ENCODE results near the gene PGM5.
"Not testable (repeated sequence)": the region's sequence is repeated elsewhere in the genome, so short reads cannot be mapped to it uniquely, and the experiment has no call there.

Gene PGM5

DNA sequence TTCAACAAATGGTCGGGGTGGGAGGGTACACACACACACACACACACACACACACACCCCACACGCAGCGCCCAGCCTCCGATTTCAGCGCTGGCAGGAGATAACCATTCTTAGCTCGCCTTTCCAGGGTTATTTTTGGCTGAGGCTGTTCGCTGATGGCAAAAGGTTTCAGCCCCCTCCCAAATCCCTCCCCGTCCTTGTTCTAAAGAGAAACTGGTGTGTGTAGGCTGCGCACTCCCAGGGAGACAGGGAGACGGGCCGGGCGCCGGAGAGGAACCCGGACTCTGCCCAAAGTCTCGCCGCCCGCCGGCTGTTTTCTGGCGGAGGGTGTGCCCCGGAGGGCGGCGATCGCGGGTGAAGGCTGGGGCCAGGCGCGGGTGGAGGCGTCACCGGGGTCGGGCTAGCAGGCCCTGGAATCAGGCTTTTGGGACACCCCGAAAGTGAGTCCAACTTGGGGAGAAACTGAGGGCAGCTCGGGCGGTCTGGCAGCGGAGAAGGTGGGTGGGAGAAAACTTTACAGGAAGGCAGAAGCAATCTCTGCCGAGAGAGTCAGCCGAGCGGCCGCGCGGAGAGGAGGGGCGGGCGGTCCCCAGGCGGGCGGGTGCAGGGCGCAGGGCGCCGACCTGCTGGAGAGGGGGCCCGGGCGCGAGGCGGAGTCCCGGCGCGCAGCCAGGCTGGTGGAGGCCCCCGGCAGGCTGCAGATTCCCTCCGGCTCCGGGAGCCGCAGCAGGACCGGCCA is at the start of gene PGM5:
TSS of gene PGM5 (plus strand) at position 232 of the 739 bp plus-strand sequence. CDS start 517 bp downstream, outside the sequence.
- not testable (repeated sequence) for DNase-seq (ENCODE audit: low read depth)

DNA sequence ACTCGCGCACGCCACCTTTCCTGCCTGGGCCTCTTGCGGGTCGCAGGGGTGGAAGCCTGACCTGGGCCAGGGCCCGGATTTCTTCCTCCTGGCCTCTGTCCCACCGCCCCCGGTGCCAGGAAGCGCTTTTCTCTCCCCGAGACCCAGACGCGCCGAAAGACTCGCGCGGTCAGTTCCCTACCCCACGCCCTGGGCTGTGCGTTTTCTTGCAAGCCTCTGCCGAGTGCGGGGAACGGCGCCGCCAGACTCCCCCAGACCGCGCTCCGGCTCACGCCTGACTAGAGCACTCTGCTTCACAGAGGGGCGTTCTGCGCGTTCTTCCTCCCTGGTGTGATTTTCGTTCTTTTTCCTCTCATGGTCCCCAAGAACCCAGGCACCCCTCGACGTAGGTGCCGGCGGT is 49.3 kb upstream of the PGM5 start:
- DNase-seq (ENCODE audit: low read depth): not testable (repeated sequence)

DNA sequence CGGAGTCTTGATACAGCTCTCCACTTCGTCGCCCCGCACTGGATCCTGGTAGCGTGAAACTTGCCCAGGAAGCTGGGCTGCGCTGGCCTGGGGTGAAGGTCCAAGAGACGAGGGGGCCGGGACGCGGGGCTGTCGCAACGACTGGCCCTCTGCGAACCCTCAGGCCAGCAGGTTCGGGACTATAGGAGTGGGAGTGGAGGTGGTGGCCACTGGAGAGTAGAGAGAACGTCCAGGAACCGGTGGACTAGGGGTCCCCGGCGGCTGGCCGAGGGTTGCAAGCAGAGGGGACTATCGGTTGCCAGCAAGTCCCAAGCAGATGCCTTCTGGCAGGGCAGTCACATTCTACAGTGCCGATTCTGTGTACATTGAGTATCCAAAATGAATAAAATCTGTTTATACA is 48.8 kb upstream of the PGM5 start:
- not testable (repeated sequence) for DNase-seq (ENCODE audit: low read depth)

DNA sequence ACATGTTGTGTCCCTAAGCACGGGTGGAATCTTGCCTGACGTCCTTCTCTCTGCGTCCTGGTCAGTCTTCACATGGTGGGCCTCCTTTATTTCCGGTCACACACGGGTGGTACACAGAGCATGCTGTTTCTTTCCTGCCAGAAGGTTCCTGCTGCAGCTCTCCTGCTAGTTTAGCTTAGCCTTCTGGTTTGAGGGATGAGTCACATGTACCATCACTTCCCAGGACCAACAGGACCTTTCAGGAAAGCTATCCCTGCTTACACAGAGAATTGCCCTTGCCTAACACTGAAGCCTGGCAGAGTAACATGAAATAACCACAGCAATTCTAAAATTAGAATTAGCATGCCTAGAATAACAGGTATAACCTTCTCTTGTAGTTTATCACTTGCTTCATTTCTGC is 45.2 kb upstream of the PGM5 start:
- DNase-seq (ENCODE audit: low read depth): not testable (repeated sequence)

DNA sequence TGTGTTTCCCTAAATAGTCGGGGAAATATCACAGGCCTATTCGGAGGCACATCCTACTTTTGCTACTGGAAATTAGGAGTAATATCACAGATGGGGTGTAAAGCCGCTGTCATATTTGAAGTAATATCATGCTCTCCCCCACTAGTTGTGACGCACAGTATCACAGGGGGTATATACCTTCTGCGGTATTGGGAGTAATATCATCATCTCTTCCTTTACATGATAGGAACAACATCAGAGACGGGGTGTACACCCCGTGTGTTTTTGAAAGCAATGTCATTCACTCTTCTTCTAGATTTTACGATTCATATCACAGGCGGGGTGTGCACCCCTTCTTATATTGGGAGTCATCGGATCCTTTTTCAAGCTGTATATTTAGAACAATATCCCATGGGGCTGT is 38.2 kb upstream of the PGM5 start:
- not testable (repeated sequence) for DNase-seq (ENCODE audit: low read depth)

DNA sequence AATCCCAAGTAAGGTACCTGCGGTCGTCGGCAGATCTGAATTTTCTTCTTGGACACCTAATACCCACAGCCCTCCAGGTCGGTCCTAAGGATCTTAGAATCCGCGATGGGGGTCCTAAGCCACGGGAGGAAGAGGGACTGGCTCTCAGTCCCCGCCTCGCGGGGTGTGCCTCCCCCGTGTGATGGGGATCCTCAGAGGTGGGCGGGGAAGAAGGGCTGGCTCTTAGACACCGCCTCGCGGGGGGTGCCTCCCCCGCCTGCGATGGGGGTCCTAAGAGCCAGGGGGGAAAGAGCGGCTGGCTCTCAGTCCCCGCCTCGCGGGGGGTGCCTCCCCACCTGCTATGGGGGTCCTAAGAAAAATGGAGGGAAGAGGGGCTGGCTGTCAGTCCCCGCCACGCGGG is 32.7 kb upstream of the PGM5 start:
- DNase-seq (ENCODE audit: low read depth): not testable (repeated sequence)

DNA sequence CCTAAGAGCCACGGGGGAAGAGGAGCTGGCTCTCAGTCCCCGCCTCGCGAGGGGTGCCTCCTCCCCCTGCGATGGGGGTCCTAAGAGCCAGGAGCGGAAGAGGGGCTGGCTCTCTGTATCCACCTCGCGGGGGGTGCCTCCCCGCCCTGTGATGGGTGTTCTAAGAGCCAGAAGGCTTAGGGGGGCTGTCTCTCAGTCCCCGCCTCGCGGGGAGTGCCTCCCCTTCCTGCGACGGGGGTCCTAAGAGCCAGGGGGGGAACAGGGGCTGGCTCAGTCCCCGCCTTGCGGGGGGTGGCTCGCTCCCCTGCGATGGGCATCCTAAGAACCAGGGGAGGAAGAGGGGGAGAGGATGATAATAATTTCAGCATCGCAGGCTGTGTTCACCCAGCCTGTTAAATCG is 31.9 kb upstream of the PGM5 start:
- DNase-seq (ENCODE audit: low read depth): not testable (repeated sequence)

DNA sequence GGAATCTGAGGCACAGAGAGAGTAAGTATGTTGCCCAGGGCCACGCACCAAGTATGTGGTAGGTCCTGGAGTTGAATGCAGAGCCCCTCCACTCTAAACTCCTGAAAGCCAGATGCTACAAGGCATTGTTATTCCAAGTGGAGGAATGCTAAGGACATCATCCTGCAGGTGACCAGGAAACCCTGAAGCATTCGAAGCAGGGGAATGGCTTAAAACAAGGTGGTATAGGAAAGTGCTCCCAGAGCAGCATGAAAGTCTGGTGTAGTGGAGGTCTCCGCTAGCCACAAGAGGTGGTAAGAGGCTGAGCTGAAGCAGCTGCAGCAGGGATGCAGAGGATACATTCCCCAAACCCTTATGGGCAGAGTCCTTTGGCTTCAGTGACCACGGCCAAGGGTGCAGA is 27.3 kb upstream of the PGM5 start:
- not testable (repeated sequence) for DNase-seq (ENCODE audit: low read depth)

DNA sequence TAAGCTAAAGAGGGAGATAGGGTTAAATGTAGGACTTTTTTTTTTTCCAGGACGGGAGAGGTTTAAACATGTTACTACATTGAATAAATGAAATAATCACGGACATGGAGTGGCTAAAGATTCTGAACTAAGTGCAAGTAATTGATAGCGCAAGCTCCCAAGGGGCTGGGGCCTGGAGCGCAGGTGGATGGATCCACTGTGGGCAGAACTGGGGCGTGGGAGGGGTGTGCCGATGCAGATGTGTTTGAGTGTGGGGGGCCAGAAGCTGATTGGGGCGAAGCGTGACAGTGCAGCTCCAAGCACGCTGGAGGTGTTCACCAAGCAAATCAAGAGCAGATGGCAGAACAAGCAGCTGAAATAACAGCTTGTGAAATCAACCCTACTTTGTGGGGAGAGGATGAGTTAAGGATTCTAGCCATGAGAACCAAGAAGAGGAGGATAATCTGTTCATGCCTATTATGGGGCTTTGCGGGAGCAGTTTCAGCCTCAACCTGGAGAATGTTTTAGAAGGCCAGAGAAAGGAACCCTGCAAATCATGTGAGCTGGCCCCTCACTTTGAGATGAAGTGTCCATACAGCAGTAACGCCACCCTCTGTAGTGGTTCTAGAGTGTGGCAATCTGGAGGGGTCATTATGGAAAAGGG is 25.8 kb upstream of the PGM5 start:
- not testable (repeated sequence) for DNase-seq (ENCODE audit: low read depth)

DNA sequence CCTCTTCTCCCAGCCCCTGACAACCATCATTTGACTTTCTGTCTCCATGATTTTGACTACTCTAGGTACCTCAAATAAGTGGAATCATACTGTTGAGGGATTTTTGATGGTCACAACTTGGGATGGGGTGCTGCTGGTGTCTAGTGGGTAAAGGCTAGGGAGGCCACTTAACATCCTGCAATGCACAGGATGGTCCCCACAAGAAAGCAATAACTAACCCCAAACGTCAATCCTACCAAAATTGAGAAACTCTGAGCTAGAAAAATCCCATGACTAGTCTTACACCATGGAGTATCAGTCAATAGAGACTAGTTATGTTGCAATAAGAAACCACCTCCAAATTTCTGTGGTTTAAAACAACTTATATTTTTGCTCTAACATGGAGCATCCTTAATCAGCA is 24.3 kb upstream of the PGM5 start:
- DNase-seq (ENCODE audit: low read depth): not testable (repeated sequence)

DNA sequence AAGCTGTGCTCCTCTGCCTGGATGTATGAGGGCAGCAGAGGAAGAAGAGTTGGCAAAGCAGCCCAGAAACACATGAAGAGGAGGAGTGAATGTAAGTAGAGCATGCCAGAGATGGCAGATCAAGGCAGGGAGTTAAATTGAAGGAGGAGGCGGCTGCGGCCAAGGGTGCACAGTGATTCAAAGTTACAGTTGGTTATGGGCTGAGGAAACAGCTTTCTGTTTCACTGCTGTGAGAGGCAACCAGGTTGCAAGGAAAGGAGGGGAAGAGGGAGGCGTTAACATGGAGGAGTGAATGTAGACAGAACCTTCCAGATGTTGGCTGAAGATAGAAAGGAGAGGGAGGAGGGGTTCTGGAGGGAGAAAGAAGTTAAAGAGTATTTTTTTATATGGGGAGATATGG is 20.5 kb upstream of the PGM5 start:
- DNase-seq (ENCODE audit: low read depth): not testable (repeated sequence)

DNA sequence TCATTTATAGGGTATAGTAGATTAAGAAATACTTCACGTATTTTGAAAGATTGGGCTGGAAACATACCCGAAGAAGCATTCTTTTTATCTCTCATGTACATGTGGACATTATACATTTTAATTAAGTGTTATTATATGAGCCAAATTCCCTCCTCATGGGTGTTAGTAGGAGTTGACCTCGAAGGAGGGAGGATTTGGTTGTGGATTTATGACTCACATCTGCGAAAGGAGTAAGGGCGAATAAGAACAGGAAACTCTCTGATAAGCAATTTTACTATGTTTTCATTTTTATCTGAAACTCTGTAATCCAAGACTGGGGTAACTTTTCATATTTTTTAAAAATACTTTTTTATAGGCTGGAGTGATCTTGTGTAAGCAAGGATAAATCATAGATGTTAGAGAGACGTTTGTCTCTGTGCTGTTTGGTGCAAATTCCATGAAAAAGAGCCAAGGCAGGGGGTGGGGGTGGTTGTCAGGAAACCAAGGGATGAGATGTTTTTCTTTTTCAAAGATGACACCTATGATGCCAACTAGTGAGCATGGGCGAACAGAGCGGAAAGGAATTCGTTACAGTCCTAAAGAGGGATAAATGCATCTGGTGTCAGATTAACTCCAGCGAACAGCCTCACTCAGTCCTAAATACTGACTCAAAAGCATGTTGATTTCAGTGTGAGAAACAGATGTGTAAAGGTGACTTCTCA is 19.6 kb upstream of the PGM5 start:
- not testable (repeated sequence) for DNase-seq (ENCODE audit: low read depth)

DNA sequence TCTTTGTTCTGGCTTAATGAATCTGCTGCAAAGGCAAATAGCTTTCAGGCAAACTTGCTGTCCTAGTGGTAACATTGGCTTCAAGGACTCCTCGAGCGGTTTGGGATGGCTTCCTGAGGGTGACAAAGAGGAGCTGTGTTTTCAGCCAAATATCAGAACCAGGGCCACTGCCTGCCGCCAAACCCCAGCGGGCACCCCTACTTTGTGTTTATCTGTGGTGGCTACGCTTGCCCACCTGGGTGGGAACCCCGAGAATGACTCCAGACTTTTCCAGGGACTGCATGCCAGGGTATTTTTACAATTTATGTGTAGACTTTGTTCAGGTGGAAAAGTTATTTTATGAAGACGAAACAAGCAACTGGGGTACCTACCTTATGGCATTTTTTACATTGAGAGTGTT is 18.4 kb upstream of the PGM5 start:
- not testable (repeated sequence) for DNase-seq (ENCODE audit: low read depth)

DNA sequence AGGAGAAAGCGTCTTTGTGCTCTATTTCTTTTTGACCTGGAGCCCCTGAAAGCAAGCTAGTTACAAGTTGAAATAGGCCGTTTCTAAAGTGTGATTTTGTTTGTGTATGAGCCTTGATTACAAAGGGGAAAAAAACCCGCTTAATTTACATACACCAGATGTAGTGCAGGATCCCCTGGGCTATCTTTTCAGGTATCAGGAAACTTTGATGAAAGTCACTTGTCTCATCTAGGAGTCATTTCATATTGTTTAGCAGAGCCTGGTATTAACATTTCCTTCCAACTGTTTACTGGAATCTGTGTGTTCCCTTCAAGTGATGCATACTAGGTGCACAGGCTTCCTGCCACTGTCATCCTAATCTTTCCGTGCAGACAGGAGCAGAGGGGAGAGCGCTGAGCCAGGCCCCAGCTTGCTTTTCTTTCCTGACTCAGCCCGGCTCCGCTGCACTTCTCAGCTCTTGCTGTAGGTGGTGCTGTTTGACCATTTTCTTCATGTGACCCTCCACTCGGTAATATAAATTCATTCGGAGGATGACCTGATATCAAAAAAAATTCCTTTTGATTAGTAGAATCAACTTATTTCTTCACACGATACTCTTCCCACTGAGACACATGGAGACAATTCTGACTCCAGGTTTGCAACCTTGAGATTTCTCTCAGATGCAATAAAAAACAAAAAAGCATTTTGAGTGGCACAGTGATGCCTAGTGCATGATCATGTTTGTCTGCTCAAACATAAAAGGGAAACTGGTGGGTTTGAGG is 14.0 kb upstream of the PGM5 start:
- DNase-seq (ENCODE audit: low read depth): not testable (repeated sequence)

DNA sequence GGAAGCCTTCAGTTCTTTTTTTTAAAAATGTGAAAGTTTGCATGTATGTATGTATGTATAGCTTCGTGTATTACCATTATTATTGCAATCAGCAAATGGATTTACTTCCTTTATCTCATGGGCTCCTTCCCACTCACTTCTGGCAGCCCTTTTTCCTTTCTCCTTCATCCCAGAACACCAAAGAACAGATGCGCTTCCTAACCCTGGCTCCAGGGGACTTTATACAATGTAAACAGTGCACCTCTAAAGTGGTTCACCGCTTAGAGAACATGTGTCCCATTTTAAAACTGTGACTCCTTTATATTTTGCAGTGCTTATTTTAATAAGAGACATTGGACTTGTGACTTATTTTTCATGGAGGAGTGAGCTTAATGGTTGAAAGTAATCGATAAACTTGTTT is 13.2 kb upstream of the PGM5 start:
- not testable (repeated sequence) for DNase-seq (ENCODE audit: low read depth)

DNA sequence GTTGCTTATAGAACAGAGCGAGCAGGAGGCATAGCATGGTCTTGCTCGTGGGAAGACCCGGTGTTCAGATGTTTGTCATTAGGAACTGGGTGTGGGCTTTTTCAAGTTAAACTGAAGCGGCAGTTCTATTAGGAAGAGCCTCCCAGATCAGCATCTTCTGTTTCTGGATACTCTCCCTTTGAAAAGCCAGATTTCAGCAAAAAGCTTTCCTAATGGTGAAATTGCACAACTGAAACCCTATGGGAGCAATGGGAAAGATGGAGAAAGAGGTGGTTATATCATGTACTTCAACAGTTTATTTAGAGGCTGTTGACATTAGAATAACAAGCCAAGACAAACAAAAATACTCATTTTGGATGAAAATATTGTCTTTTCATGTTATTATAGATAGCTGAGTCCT is 12.4 kb upstream of the PGM5 start:
- not testable (repeated sequence) for DNase-seq (ENCODE audit: low read depth)

DNA sequence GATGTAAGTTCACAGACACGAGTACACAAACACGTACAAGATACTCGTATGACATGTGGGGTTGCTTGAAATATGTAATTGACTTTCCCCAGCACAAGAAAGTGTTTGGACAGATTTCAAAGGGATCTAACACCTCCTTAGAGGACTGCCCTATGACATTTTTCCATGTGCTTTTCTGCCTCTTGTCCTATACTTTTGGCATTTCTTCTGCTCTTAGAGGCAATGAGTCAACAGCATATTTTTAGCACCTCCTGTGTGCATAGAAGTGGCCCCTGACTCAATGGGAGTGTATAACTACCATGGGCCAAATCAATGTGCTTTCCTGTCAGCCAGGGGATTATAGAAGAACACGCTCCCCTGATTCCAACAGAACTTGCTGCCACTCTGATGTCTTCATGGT is 4.7 kb upstream of the PGM5 start:
- not testable (repeated sequence) for DNase-seq (ENCODE audit: low read depth)

DNA sequence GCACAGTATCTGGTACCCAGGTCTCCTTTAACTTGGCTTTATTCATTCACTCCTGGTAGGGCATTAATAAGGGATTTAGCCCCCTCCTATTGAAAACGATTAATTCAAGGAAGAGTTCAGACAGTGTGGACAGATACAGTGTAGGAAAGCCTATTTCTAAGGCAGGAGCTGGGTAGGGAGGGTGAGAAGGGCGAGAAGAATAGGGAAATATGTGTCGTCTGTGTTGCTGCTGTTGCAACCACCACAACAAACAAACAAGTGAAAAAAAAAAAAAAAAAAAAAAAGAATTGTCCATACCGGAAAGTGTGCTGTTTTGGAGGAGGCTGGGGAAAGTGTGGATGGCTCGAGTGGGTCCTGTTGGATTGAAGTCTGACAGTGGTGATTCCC is 425 bp upstream of the PGM5 start:
- not testable (repeated sequence) for DNase-seq (ENCODE audit: low read depth)

DNA sequence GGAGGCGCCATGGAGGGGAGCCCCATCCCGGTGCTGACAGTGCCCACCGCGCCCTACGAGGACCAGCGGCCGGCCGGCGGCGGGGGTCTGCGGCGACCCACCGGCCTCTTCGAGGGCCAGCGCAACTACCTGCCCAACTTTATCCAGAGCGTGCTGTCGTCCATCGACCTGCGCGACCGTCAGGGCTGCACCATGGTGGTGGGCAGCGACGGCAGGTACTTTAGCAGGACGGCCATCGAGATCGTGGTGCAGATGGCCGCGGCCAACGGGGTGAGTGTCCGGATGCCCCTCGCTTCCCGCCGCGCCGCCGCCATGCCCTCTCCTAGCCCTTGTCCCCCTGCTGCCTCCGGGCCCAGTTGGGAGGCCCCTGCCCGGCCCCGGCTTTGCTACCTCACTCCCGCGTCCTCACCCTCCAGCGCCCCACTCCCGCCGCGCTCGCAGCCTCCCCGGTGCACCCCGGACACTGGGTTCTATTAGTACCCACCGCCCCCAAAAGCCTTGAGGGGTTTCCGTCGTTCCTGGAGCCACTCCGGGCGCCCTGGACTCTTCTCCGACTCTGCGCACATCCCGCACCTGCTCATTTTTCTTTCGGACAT is 806 bp downstream of the PGM5 start:
- DNase-seq (ENCODE audit: low read depth): not testable (repeated sequence)

DNA sequence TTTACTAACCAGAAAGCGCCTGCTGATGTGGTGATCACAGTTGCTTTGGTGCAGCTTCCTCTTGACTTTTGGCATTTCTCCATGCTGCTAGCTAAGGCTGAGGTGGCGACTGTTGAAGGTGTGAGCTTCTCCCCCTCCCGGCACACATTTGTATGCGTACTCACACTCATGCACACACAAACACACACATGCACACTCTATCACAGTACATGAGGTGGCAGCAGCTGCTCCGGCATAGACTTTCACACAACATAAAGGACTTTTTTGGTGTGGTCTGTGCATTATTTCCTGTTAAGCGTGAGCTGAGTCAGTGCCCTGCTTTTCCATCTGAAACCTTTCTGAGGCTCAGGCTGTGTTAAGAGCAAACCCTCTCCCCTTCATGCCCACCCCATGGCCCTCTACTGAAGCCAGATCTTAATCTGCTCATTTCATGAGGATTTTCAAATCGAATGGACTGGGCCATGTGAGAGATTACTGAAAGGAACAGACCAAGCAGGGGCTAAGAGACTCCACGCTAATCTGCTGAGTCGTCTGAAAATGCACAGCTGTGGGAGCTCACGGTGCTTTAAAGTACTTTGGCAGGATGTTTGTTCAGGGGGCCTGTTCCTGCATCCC is 10.6 kb downstream of the PGM5 start:
- DNase-seq (ENCODE audit: low read depth): not testable (repeated sequence)

DNA sequence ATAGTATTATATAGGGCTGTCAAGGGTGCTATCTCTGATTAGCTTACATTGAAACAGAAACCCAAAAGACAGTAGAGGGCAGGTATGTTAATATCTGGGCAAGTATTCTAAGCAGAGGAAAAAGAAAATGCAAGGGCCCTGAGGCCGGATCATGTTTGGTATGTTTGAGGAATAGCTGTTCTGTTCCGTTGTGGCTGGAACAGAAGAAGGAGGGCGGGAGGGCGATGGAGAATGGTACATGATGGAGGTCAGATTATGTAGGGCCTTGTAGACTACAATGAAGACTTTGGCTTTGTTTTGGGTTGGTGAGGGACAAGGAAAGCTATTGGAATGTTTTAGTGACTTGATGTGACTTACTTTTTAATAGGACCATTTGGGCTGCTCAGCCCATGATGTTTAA is 19.4 kb downstream of the PGM5 start:
- not testable (repeated sequence) for DNase-seq (ENCODE audit: low read depth)

Measured in non-pigmented ciliary epithelial cell (primary cell).